Activated CD4-positive, alpha-beta memory T cell treated with anti-CD3 and anti-CD28 coated beads for 36 hours (primary cell): Measurements from ENCODE around the gene TFDP1. TPM values are rescaled to one million over a fixed set of nuclear protein-coding genes. Genes with fewer than 3 reads are reported as not detected.
A peak's percentile ranks its signal among the peaks of the same experiment; 100 is the strongest.

Experiments
- CTCF ChIA-PET: fragments of 350-600 bp; sonication (Branson Sonifier 250); formaldehyde crosslinking; loops from one replicate; lab custom pipeline; 2021; ENCODE audit warnings: antibody characterized with exemption, inconsistent platforms; lab: Charles Lee
- POLR2A ChIA-PET: fragments of 350-600 bp; sonication (Branson Sonifier 250); formaldehyde crosslinking; loops from one replicate; lab custom pipeline; 2021; ENCODE audit warnings: antibody characterized with exemption; lab: Charles Lee
- DNase-seq: peaks from one replicate; pipeline ENCODE4 v3.0.0-alpha.2; 2020
- H3K27ac Mint-ChIP-seq: one replicate; pipeline ENCODE4 v1.8.0; 2021; ENCODE audit warnings: mixed read lengths
- H3K27me3 Mint-ChIP-seq: one replicate; pipeline ENCODE4 v1.8.0; 2021; ENCODE audit warnings: mixed read lengths
- H3K36me3 Mint-ChIP-seq: one replicate; pipeline ENCODE4 v1.8.0; 2021; ENCODE audit warnings: mixed read lengths
- H3K4me1 Mint-ChIP-seq: one replicate; pipeline ENCODE4 v1.8.0; 2021; ENCODE audit warnings: low read depth, mixed read lengths
- H3K4me3 Mint-ChIP-seq: one replicate; pipeline ENCODE4 v1.8.0; 2021; ENCODE audit warnings: mild to moderate bottlenecking, mixed read lengths
- H3K9me3 Mint-ChIP-seq: one replicate; pipeline ENCODE4 v1.8.0; 2021; ENCODE audit warnings: mixed read lengths
- intact Hi-C: fragments of 100-400 bp; cut with micrococcal nuclease; formaldehyde crosslinking; loops from one replicate; pipeline ENCODE4 v1.15.1; 2023
- total RNA-seq, 2 experiments: library from RNA; stranded (reverse); gene quantifications; one replicate each; pipeline ENCODE4 v1.2.3, GENCODE V29; 2021

Gene TFDP1
- total RNA-seq, 2 experiments from 2014 or later: 149 to 156 TPM

DNA sequence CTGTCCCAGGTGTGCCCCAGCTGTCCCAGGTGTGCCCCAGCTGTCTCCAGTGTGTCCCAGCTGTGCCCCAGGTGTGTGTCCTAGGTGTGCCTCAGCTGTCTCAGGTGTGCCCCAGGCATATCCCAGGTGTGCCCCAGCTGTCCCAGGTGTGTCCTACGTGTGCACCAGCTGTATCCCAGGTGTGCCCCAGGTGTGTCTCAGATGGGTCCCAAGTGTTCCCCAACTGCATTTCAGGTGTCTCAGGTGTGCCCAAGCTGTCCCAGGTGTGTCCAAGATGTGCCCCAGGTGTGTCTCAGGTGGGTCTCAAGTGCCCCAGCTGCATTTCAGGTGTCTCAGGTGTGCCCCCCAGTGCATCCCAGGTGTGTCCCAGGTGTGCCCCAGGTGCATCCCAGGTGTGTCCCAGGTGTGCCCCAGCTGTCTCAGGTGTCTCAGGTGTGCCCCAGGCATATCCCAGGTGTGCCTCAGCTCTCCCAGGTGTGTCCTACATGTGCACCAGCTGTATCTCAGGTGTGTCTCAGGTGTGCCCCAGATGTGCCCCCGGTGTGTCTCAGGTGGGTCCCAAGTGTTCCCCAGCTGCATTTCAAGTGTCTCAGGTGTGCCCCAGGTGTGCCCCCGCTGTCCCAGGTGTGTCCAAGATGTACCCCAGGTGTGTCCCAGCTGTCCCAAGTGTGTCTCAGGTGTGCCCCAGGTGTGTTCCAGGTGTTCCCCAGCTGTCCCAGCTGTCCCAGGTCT is 81.2 kb downstream of the TFDP1 start:
- ChIA-PET CTCF (interaction anchor here (0.6 to 1.6 kb wide), 3 partner anchors 57 to 541 kb away, joined by 3 to 5 read pairs (median 4); no protein-coding TSS in a partner anchor), POLR2A (no interaction called here)
- Mint-ChIP-seq H3K9me3 (peaks cover 16% of the 10 kb centered on the region), H3K4me3 (no peak overlapping the region), H3K4me1 (no peaks in the 10 kb centered on the region), H3K27me3 (peaks cover 2% of the 10 kb centered on the region), H3K27ac (no peak overlapping the region), H3K36me3 (no peaks in the 10 kb centered on the region)
- intact Hi-C loops: no loop called here
- DNase-seq: no peak

DNA sequence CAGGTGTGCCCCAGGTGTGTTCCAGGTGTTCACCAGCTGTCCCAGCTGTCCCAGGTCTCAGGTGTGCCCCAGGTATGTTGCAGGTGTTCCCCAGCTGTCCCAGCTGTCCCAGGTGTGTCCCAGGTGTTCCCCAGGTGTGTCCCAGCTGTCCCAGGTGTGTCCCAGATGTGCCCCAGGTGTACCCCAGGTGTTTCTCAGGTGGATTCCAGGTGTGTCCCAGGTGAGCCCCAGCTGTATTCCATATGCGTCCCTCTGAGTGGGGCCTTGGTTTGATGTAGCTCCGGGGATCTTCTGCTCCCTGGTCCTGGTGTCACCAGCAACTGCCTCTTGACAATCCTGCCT is 81.7 kb downstream of the TFDP1 start:
- intact Hi-C loops: no loop called here
- CTCF ChIA-PET: interaction anchor here (1.6 kb wide), 2 partner anchors 57 to 58 kb away, joined by 4 to 5 read pairs; no protein-coding TSS in a partner anchor
- no peak overlapping the region for H3K27ac Mint-ChIP-seq
- H3K36me3 Mint-ChIP-seq: no peaks in the 10 kb centered on the region
- no peaks in the 10 kb centered on the region for H3K4me1 Mint-ChIP-seq
- no peak overlapping the region for H3K4me3 Mint-ChIP-seq
- H3K9me3 Mint-ChIP-seq: peaks cover 11% of the 10 kb centered on the region
- peak; percentile 6 for DNase-seq
- peaks cover 2% of the 10 kb centered on the region for H3K27me3 Mint-ChIP-seq
- POLR2A ChIA-PET: no interaction called here

DNA sequence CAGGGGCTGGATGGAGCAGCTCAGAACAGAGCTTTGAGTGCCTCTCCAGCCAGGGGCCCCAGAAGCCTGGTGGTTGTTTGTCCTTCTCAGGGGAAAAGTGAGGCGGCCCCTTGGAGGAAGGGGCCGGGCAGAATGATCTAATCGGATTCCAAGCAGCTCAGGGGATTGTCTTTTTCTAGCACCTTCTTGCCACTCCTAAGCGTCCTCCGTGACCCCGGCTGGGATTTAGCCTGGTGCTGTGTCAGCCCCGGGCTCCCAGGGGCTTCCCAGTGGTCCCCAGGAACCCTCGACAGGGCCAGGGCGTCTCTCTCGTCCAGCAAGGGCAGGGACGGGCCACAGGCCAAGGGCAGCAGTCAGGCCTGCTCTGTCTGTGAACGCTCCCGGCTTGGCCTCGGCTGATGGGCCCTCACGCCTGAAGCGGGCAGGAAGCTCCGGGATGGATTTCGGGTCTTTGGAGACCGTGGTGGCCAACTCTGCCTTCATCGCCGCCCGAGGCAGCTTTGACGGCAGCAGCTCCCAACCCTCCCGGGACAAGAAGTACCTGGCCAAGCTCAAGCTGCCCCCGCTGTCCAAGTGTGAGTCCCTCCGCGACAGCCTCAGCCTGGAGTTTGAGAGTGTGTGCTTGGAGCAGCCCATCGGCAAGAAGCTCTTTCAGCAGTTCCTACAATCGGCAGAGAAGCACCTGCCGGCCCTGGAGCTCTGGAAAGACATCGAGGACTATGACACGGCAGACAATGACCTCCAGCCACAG is 82.6 kb downstream of the TFDP1 start, which contains the start of gene GRK1:
Gene GRK1 (plus strand): TSS at position 269 of the 751 bp plus-strand sequence. CDS start 168 bp downstream, at position 437.
- Mint-ChIP-seq H3K9me3 (peaks cover 2% of the 10 kb centered on the region), H3K36me3 (no peaks in the 10 kb centered on the region), H3K27me3 (peaks cover 2% of the 10 kb centered on the region), H3K4me1 (no peaks in the 10 kb centered on the region), H3K27ac (no peak within 1 kb of the TSS), H3K4me3 (no peak within 1 kb of the TSS)
- peak; percentile 4 for DNase-seq
- ChIA-PET CTCF (interaction anchor here (1.6 kb wide), 1 partner anchor 58 kb away, joined by 5 read pairs; no protein-coding TSS in a partner anchor), POLR2A (no interaction called here)
- intact Hi-C loops: no loop called here

DNA sequence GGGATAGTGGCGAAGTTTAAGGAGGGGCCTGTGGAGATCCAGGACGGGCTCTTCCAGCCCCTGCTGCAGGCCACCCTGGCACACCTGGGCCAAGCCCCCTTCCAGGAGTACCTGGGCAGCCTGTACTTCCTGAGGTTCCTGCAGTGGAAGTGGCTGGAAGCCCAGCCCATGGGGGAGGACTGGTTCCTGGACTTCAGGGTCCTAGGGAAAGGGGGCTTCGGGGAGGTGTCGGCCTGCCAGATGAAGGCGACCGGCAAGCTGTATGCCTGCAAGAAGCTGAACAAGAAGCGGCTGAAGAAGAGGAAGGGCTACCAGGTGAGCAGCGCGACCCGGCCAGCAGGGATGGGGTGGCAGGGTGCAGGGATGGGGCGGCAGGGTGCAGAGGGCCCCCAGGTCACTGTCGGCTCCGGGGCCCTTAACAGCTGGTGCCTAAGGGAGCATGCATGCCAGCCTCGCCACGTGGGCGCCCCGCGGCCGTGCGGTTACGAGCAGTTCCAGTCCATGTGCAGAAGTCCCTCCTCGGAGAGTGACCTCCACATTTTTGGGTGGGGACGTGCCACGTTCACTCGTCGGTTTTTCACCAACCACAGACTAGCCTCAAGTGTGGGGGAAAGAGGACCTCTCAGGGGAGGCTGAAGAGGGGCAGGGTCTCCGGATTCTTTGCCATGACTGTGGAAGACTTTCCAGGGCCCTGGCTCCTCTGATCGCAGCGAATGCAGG is 83.4 kb downstream of the TFDP1 start:
- Mint-ChIP-seq H3K4me3 (no peak overlapping the region), H3K4me1 (no peaks in the 10 kb centered on the region), H3K9me3 (no peaks in the 10 kb centered on the region), H3K36me3 (no peaks in the 10 kb centered on the region), H3K27me3 (peaks cover 2% of the 10 kb centered on the region), H3K27ac (no peak overlapping the region)
- POLR2A ChIA-PET: no interaction called here
- peak; percentile 7 for DNase-seq
- intact Hi-C loops: no loop called here
- CTCF ChIA-PET: no interaction called here

DNA sequence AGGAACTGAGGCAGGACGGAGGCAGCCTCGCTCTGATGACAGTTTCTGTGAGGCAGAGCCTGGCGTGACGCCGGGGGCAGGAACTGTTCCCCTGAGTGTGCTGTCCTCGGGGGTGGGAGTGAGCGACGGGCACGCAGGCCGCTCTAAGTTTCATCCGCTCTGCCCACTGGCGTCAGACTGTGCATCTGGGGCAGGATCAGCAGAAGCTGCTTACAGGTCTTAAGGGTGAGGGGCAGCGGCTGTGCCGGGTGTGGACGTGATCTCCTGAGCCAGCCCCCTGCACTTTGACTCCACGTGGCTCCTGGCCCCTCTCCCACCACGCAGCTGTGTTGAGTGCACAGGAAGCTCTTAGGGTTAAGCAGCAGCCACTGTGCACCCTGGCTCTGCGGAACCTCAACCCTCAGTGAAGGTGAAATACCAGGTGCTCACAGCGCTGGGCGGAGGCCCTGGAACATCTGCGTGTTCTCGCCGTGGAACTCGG is 84.0 kb downstream of the TFDP1 start:
- peaks cover 2% of the 10 kb centered on the region for H3K27me3 Mint-ChIP-seq
- no peak overlapping the region for H3K4me3 Mint-ChIP-seq
- CTCF ChIA-PET: no interaction called here
- no peaks in the 10 kb centered on the region for H3K9me3 Mint-ChIP-seq
- intact Hi-C loops: no loop called here
- DNase-seq: peak; percentile 4
- no peak overlapping the region for H3K27ac Mint-ChIP-seq
- H3K4me1 Mint-ChIP-seq: no peaks in the 10 kb centered on the region
- H3K36me3 Mint-ChIP-seq: no peaks in the 10 kb centered on the region
- POLR2A ChIA-PET: no interaction called here

DNA sequence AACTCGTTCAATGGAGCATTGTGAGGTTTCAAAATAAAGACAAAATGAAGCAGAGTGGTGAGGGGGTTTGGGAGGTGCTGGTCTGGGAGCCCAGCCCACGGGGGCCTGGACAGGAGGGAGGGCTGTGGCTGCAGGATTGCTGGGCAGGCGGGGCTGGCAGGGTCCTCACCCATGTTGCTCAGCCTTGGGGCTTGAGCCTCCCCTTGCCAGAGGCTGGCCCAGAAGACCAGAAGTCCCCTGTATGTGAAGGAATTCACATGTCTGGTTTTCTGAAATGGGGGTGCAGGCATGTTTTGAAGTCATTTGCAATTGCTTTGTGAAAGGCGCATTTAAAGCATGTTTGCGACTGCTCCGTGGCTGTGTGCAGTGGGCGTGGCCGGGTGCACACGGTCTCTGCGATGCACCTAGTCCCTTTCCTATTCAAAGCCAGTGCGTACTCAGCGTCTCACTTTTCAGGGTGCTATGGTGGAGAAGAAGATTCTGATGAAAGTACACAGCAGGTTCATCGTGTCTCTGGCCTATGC is 84.7 kb downstream of the TFDP1 start:
- H3K27me3 Mint-ChIP-seq: peaks cover 2% of the 10 kb centered on the region
- CTCF ChIA-PET: no interaction called here
- no peak overlapping the region for H3K27ac Mint-ChIP-seq
- no peaks in the 10 kb centered on the region for H3K36me3 Mint-ChIP-seq
- H3K9me3 Mint-ChIP-seq: no peaks in the 10 kb centered on the region
- peak; percentile 6 for DNase-seq
- intact Hi-C loops: no loop called here
- POLR2A ChIA-PET: no interaction called here
- no peak overlapping the region for H3K4me3 Mint-ChIP-seq
- no peaks in the 10 kb centered on the region for H3K4me1 Mint-ChIP-seq

DNA sequence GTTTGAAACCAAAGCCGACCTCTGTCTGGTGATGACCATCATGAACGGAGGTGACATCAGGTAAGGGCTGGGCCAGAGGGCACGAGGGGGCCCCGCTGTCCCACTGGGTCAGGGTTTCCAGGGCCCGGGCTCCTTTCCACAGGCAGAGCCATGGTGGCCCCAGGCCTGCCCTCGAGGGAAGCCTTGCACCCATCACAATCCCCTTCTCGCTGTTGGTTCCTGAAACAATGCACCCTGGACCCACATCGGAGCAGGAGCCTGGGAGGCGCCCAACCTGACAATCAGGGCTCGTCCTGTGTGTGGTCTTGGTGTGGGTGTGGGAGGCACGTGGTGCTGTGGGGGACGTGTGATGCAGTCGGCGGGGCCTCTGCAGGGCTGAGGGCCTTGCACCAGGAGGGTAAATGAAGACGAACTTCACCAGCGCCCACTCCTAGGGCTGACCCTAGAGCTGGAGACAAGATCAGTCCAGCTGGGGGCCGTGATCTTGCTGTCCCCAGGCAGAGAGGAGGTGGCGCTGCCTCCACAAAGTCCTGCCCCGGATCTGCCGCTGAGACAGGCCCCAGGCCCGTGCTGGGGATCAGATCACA is 85.3 kb downstream of the TFDP1 start:
- Mint-ChIP-seq H3K9me3 (no peaks in the 10 kb centered on the region), H3K36me3 (no peaks in the 10 kb centered on the region), H3K4me1 (no peaks in the 10 kb centered on the region), H3K27me3 (no peaks in the 10 kb centered on the region), H3K27ac (no peak overlapping the region), H3K4me3 (no peak overlapping the region)
- ChIA-PET POLR2A (no interaction called here), CTCF (no interaction called here)
- peak; percentile 6 for DNase-seq
- intact Hi-C loops: no loop called here

DNA sequence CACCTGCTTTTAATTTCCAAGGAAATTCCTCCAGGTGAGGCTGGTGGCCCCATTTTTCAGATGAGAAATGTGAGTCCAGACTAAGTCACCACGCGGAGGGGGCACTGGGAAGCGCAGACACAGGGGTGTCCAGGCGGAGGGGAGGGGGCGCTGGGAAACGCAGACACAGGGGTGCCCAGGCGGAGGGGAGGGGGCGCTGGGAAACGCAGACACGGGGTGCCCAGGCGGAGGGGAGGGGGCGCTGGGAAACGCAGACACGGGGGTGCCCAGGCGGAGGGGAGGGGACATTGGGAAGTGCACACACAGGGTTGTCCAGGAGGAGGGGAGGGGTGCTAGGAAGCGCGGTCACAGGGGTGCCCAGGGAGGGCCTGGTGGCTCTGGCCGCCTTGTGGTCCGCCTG is 86.0 kb downstream of the TFDP1 start:
- Mint-ChIP-seq H3K27me3 (no peaks in the 10 kb centered on the region), H3K4me3 (no peak overlapping the region), H3K27ac (no peak overlapping the region), H3K36me3 (no peaks in the 10 kb centered on the region), H3K9me3 (no peaks in the 10 kb centered on the region), H3K4me1 (no peaks in the 10 kb centered on the region)
- CTCF ChIA-PET: no interaction called here
- no peak for DNase-seq
- intact Hi-C loops: no loop called here
- POLR2A ChIA-PET: no interaction called here

DNA sequence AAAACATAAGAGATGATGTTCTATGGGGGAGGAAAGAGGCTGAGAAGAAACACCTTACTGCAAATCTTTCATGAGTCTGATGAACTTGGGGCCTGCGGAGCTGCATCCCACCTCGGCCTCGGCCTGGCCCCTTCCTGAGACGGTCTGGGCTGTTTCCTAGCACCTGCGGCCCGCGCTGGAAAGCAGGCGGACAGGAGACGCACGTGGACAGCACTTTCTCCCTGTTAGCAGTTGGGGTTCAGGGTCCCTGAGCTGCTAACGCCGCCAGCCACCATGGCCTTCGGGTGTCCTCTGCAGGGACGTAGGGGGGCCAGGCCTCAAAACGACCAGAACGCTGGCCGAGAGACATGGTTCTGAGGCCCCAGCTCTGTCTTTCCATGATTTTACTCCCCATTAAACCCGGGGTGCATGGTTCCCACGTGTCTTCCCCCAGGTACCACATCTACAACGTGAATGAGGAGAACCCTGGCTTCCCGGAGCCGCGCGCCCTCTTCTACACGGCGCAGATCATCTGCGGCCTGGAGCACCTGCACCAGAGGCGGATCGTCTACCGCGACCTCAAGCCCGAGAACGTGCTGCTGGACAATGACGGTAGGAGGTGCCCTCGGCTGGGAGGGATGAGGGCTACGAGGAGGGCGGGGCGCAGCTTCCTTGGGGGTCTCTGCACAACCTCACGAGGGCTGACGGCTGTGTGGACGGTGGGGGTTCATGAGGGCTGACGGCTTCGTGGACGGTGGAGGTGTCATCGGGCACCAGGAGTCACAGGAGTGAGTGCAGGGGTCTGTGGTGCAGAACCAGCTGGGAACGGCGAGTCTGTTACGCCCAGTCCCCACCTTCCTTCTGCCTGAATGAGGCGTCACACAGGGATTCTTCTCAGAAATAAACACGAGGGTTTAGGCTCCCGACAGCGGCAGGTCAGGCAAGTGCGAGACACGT is 86.8 kb downstream of the TFDP1 start:
- Mint-ChIP-seq H3K36me3 (no peaks in the 10 kb centered on the region), H3K4me3 (no peak overlapping the region), H3K27me3 (no peaks in the 10 kb centered on the region), H3K4me1 (no peaks in the 10 kb centered on the region), H3K9me3 (no peaks in the 10 kb centered on the region), H3K27ac (no peak overlapping the region)
- peak; percentile 8 for DNase-seq
- ChIA-PET POLR2A (no interaction called here), CTCF (no interaction called here)
- intact Hi-C loops: no loop called here

DNA sequence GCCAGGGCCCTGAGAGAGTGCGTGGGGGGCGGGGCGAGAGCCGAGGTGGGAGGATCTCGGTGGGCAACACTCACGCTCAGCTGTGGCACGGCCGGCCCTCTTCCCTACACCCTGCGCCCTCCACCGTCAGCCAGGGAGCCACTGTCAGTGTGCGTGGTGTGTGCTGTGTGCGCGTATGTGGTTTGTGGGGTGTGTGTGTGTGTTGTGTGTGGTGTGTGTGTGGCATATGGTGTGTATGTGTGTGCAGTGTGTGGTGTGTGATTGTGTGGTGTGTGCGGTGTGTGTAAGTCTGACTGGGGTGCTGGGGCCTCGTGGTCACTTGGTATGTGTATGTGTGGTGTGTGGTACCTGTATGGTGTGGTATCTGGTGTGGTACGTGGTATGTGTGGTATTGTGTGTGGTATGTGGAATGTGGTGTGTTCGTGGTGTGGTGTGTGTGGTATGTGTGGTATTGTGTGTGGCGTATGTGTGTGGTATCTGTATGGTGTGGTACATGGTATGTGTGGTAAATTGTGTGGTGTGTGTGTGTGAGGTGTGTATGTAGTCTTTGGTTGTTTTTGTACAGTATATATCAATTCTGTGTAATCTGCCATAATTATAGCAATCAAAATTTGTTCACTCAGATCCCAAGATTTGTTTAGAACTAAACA is 87.6 kb downstream of the TFDP1 start:
- intact Hi-C loops: no loop called here
- Mint-ChIP-seq H3K4me3 (no peak overlapping the region), H3K36me3 (no peaks in the 10 kb centered on the region), H3K27me3 (no peaks in the 10 kb centered on the region), H3K9me3 (no peaks in the 10 kb centered on the region), H3K4me1 (no peaks in the 10 kb centered on the region), H3K27ac (no peak overlapping the region)
- CTCF ChIA-PET: no interaction called here
- peak; percentile 8 for DNase-seq
- POLR2A ChIA-PET: no interaction called here
